HG03378 (cell line): ENCODE measurements around the gene RIMS3.
A peak's percentile ranks its signal among the peaks of the same experiment; 100 is the strongest.
"Not testable (repeated sequence)": the region's sequence is repeated elsewhere in the genome, so short reads cannot be mapped to it uniquely, and the experiment has no call there.

Experiments used
- ATAC-seq: cut with Tn5 transposase; IDR thresholded peaks from one replicate; pipeline ENCODE4 v1.9.1; 2021; ENCODE audit warnings: mild to moderate bottlenecking, moderate library complexity; ENCODE audit not compliant: unreplicated experiment

RIMS3 gene

GRCh38 chr1:40633523-40633922 lies 32.0 kb downstream of the RIMS3 start:
- ATAC-seq, result no peak

DNA sequence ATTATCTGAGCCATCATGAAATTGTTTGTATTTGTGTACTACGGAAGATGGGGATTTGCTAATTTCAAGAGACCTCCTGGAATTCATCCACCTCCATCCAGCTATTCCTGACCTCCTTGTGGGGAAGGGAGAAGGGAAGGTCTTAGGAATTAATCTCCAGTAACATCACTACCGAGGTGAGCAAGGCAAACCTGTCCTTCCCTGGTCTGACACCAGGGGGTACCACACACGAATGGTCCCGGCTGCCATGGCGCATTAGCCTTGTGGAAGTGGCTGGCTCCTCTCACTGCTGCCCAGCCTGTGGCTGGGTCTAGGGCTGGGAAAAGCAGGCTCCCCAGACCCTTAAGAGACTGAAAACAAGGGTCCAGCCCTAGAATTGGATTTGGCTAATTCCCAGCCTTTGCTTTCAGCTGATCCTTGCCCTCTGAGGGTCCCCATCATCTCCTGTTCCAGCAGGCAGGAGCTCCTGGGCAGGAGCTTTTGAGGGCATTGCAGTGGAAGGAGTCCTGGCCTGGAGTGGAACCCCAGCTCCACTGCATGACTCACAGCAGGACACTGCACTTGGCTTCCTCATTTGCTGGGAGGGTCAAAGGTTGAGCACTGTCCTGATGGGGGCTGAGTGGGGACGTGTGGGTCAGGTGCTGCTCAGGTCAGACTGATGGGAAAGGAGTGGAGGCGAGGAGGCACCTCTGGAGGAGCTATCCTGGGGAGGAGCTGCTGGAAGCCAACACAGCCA lies 34.8 kb downstream of the RIMS3 start:
- ATAC-seq, result no peak

GRCh38 chr1:40629546-40629945 lies 35.9 kb downstream of the RIMS3 start:
- ATAC-seq, result not testable (repeated sequence)

- ATAC-seq, result no peak
These were observed 36.6 kb downstream of the RIMS3 start for GRCh38 chr1:40628903-40629292.

DNA sequence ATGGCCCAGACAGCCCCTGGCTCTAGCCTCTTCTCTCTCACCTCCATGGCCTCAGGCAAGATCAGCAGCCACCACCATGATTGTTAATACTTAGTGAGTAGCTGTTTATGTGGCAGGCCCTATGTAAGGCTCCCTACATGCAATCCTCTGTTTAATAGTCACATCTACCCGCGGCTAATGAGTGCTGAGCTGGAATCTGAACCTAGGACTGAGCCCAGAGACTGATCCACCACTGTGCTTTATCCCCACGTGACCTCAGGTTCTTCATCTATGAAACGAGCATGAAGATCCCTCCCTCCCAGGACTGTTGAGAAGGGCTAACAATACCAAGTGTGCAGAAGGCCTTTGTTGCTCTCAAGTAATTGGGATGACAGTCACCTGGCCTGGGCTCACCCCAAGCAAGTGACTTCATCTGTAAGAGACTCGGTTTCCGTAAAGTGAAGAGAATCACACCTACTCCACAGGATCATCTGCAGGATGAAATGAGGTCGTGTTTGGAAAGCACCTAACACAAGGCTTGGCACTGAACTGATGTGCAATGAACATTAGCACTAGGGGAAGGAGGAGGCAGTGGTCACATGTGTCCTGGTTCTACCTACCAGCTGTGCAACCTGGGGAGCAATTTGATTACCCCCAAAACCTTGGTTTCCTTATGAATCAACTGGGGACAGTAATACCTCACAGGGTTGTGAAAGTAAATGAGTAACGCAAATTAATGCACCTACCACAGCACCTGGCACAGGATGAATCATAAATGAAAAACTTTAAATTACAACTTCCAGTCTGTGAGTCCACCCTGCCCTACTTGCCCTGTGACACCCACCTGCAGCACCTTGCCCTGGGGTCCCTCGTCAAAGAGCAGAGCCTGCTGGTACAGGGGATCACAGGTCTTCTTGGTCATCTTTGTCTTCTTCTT lies 37.2 kb downstream of the RIMS3 start:
- peak; percentile 70 for ATAC-seq

- ATAC-seq, result no peak
These were observed 39.1 kb downstream of the RIMS3 start for GRCh38 chr1:40626383-40626770.

GRCh38 chr1:40625476-40626382 lies 39.8 kb downstream of the RIMS3 start:
- no peak for ATAC-seq

GRCh38 chr1:40625076-40625475 lies 40.4 kb downstream of the RIMS3 start:
- ATAC-seq, result no peak

- no peak for ATAC-seq
These were observed 42.4 kb downstream of the RIMS3 start for GRCh38 chr1:40622936-40623629.

DNA sequence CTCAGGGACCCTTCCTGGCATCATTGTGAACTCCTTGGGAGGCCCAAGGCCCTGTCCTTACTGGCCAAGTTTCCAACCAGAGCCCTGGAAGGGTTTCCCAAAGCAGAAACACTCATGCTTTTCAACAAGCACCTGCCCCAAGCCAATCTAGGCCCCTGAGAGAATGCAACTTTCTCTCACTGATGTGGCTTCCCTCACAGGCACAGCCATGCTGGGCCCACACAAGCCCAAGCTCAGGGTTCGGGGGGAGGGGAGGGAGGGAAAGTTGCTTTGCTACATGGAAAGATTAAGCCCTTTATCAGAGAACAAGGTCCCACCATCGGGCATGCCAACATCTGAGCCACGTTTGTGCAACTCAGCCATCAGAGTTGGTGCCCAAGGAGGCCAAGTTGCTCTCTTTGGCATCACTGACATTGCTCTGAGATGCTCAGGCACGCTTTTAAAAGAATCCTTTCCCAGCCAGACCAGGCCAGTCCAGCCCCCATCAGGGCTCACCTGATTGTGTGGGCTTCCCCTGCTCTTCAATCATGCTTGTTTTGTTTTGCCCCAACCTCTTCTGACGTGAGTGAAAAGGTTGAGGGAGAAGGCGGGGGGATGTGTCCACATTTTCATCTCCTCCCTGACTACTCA lies 43.5 kb downstream of the RIMS3 start:
- ATAC-seq, result no peak

GRCh38 chr1:40620586-40621210 lies 44.8 kb downstream of the RIMS3 start:
- ATAC-seq, result no peak

DNA sequence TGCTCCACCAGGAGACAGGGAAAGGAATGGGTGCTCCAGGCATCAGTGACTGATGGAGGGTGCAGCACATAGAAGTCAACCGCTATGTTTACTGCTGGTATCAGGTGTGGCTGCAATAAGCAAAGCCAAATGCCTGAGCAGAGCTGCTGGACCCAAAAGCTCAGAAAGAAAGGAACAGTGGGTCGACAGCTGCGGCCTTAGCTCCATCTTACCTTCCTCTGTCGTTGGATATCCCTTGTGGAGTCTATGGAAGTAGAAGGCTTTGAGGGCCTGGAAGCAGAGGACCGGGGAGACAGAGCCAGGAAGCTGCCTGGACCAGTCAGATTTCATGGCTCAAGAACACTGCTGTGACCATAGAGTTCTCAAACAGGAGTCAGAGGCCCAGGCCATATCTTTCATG lies 45.3 kb downstream of the RIMS3 start:
- no peak for ATAC-seq

GRCh38 chr1:40618108-40618507 lies 47.4 kb downstream of the RIMS3 start:
- no peak for ATAC-seq

- ATAC-seq, result no peak
These were observed 53.1 kb downstream of the RIMS3 start for GRCh38 chr1:40612345-40612831.

GRCh38 chr1:40610156-40610555 lies 55.3 kb downstream of the RIMS3 start:
- no peak for ATAC-seq

- no peak for ATAC-seq
These were observed 57.6 kb downstream of the RIMS3 start for GRCh38 chr1:40607921-40608320.

GRCh38 chr1:40606978-40607377 lies 58.5 kb downstream of the RIMS3 start:
- no peak for ATAC-seq

DNA sequence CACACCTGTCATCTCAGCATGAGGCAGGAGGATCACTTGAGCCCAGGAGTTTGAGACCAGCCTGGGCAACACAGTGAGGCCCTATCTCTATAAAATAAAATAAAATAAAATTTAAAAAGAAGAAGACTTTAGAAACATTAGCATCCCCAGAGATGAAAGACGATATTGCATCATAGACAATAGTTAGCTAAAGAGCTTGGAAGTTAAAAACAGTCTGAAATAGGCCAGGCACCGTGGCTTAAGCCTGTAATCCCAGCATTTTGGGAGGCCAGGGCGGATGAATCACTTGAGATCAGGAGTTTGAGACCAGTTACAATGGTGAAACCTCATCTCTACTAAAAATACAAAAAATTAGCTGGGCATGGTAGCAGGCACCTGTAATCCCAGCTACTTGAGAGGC lies 59.3 kb downstream of the RIMS3 start:
- no peak for ATAC-seq

DNA sequence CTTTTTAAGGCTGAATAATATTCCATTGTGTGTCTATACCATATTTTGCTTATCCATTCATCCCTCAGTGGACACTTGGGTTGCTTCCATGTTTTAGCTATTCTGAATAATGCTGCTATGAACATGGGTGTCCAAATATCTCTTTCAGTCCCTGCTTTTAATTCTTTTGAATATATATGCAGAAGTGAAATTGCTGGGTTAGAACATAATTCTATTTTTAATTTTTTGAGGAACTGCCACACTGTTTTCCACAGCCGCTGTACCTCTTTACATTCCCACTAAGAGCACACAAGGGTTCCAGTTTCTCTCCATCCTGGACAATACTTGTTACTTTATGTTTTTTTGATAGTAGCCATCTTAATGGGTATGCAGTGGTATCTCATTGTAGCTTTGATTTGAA lies 65.6 kb downstream of the RIMS3 start:
- no peak for ATAC-seq
